Activated T-cell treated with anti-CD3 and anti-CD28 coated beads for 4 hours (primary cell): ENCODE results near the gene KHDC4.
A peak's percentile ranks its signal among the peaks of the same experiment; 100 is the strongest.
"Not testable (repeated sequence)": the region's sequence is repeated elsewhere in the genome, so short reads cannot be mapped to it uniquely, and the experiment has no call there.

ENCODE experiments used
- DNase-seq: peaks from one replicate; pipeline ENCODE4 v3.0.0-alpha.2; 2020

The KHDC4 gene

GRCh38 chr1:155940482-155940992 is 6.3 kb upstream of the KHDC4 start:
- no peak for DNase-seq

GRCh38 chr1:155938220-155938627 is 4.0 kb upstream of the KHDC4 start:
- no peak for DNase-seq

DNA sequence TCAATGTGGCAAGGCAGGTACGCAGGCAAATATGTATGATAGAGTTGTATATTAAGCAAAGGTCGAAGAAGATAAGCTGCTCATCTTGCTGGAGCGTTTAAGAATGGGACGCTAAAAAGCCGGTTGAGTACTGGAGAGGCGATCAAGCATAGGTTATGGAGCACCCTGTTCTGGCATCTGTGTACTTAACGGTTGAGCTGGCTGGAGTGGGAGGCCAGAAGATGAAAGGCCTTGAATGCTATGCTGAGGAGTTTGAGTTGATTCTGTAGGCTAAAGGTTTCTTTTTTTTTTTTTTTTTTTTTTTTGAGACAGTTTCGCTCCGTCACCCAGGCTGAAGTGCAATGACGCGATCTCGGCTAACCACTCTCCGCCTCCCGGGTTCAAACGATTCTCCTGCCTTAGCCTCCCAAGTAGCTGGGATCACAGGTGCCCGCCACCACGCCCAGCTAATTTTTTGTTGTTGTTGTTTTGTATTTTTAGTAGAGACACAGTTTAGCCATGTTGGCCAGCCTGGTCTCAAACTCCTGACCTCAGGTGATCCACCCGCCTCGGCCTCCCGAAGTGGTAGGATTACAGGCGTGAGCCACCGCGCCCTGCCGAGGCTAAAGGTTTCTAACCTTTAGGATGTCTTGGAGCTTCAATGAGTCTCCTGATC is 850 bp upstream of the KHDC4 start:
- no peak for DNase-seq

DNA sequence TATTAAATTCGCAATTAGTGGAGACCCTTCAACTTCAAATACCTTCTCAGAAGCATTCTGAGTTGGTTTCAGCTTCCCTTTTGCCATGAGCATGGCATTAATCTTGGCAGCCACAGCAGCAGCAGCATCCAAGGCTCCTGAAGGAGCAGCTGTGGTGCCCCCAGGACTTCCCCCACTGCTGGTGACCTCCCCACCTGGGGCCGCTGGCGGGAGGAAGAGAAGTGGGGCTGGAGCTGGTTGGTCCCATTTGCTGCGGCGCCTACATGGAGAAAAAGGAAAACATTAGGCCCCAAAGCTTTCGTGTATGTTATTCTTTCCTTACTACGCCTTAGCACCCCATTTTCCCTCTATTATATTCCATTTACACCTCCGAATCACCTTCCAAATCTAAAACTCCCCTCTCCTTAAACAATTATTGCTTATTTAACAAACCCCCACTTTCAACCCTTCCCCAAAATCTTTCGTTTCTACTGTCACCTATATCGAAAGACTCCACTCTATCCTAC is 569 bp downstream of the KHDC4 start:
- DNase-seq, result no peak

DNA sequence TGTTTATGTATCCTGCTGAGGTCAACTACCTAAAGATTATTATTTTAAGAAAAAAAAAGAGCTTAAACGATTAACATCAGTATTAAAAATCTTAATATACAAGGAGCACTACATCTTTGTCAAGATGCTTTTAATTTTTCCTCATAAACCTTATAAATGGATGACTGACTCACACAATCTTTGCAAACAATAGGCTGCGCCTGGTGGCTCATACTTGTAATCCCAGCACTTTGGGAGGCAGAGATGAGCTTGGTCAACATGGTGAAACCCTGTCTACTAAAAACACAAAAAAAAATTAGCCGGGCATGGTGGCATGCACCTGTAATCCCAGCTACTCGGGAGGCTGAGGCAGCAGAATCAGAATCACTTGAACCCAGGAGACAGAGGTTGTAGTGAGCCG is 1.7 kb downstream of the KHDC4 start:
- no peak for DNase-seq

- no peak for DNase-seq
Observed at GRCh38 chr1:155932081-155932480, 2.1 kb downstream of the KHDC4 start.

DNA sequence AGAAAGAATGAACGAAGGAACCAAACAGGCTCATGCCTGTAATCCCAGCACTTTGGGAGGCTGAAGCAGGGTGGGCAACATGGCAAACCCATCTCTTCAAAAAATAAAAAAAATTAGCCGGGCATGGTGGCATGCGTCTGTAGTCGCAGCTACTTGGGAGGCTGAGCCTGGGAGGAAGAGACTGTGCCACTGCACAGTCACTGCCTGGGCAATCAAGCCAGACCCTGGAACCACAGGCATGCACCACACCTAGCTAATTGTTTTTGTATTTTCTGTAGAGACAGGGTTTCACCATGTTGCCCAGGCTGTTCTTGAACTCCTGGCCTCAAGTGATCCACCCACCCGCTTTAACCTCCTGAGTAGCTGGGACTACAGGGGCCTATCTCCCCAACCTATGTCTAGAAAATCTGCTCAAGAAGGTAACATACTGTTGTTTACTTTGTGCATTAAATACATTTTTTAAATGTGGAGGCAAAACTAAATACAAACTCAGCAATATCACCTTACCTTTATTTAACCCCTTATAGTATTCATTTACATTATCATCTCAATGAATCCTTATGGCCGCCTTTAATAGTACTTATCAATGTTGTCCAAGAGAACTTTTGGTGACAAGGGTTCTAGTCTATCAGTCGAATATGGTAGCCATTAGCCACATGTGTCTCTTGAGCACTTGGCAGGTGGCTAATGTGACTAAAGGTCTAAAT is 2.7 kb downstream of the KHDC4 start:
- DNase-seq, result no peak

DNA sequence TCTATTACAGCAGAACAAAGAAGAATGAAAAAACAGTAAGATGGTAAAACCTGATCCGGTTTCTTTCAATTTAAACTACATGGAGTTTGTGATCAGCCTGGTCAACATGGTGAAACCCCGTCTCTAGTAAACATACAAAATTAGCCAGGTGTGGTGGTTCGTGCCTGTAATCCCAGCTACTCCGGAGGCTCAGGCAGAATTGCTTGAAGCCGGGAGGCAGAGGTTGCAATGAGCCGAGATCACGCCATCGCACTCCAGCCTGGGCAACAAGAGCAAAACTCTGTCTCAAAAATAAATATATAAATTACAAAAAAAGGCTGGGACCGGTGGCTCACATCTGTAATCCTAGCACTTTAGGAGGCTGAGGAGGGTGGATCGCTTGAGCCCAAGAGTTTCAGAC is 3.5 kb downstream of the KHDC4 start:
- DNase-seq, result not testable (repeated sequence)

- DNase-seq, result no peak
Observed at GRCh38 chr1:155929057-155929456, 5.2 kb downstream of the KHDC4 start.

DNA sequence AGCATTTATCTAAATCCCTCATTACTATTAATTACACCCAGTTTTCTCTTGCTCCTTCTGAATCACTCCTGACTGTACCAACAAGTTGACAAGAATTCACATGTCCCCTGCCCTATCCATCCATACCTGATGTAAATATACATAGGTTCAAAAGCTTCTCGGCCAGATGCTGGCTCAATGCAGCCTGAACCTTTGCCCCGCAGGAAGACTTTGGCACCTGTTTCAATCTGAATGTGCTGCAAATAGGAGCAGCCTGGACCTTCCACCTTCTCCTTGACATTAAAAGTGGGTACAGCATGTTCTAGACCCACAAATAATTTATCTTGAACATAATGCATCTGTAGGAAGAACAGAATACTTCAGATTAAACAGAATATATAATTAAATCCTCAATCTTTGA is 8.7 kb downstream of the KHDC4 start:
- DNase-seq, result no peak

DNA sequence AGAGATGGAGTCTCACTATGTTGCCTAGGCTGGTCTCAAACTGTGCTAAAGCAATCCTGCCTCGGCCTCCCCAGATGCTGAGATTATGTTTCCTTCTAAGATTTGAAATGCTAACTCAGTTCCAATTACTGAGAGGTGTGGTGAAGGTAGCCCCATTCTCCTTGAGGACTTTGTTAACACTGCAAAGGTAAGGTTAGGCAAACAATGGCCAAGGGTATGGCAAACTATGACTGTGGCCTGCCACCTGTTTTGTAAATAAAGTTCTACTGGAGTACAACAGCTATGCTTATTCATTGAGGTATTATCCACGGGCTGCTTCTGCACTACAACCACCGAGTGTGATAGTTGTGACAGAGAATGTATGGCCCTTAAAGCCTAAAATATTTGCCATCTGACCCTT is 13.5 kb downstream of the KHDC4 start:
- DNase-seq, result no peak

- DNase-seq, result no peak
Observed at GRCh38 chr1:155919801-155920200, 14.4 kb downstream of the KHDC4 start.

DNA sequence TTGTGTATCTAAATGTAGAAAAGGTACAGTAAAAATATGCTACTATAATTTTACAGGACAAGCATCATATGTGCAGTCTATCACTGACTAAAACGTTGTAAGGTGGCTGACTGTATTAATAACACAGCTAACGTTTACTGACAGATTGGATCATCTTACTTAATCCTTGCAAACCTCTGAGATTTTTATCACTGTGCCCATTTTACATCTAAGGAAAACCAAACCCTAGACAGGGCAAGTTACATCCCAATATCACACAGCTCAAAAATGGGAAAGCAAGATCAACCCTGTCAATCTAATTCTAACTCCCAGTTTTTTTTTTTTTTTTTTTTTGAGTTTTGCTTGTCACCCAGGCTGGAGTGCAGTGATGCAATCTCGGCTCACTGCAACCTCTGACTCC is 15.6 kb downstream of the KHDC4 start:
- DNase-seq, result no peak

DNA sequence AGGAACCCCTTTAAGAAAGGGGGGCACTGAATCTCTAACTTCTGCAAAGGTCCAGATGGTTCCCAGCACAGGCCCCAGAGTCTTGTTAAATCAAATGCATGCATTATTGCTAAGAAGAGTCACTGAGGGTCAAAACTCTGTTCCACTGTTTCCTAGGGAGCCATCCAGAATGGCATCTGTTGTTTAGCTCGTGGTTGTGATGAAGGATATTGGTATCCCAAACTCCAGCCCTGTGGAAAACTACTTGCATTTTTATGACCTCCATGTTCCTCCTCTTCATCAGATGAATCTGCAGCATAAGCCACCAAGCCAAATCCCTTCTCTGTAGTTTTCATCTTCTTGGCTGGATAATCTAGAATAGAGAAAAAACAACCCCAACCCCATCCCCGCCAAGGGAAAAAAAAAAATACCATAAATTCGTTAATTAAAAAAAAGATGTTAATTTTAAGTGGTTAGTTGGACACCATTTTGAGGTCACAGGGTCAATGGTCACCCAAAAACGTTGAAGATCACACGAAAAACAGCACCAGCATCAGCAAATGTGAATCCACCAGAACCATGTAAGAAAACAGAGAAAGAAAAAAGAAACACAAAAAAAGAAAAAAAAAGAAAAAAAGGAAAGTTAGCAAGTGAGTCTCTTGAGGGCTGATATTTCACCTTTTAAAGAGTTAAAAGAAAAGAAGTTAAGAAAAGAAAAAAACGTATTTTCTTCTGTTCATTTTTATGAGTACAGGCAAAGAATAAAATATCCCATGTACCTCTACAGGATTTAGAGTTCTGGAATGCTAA is 20.1 kb downstream of the KHDC4 start:
- no peak for DNase-seq

GRCh38 chr1:155912056-155912536 is 22.1 kb downstream of the KHDC4 start:
- no peak for DNase-seq

DNA sequence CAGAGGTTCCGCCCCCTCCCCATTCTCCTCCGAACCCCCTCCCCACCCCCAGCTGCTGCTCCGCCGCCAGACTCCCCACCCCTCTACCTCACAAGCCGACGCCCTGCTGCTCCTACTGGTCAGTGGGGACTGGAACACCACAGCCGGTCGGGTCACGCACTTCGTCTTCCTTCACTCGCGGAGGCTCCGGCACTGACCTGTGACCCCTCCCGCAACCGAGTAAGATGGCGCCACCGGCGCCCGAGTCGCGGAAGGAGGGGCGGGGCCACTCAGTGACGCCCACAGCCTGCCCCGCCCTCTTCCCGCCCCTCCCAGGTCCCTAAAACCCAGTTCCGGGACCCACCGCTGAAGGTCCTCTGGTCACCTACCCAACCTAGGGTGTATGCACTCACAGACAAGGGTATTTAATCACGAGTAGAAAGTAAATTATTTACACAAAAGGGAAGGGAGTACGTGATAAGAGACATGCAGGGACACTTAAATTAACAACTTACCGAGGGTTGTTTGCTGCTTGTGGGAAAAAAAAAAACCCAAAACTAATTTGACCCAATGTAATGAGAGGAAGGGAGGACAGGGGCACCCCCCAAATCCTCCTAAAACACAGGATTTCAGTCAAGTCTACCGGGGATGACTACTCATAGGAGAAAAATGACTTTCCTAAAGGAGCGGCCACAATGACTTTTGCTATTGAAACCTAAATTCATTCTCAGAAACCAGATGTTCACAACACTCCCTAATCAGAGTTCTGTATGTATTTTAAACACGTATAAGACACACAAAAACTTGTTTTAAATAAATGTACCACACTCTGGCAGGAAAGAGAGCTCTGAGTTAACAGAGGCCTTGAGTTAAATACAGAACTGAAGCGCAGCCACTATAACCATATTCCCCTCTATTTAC is 22.8 kb downstream of the KHDC4 start, which contains the start of gene RIT1:
TSS of gene RIT1 (minus strand) at position 194 of the 900 bp plus-strand sequence. CDS start 588 bp downstream, outside the sequence.
- peak; percentile 76 for DNase-seq

GRCh38 chr1:155910621-155911121 is 23.5 kb downstream of the KHDC4 start:
- no peak for DNase-seq

GRCh38 chr1:155909894-155910293 is 24.3 kb downstream of the KHDC4 start:
- no peak for DNase-seq

DNA sequence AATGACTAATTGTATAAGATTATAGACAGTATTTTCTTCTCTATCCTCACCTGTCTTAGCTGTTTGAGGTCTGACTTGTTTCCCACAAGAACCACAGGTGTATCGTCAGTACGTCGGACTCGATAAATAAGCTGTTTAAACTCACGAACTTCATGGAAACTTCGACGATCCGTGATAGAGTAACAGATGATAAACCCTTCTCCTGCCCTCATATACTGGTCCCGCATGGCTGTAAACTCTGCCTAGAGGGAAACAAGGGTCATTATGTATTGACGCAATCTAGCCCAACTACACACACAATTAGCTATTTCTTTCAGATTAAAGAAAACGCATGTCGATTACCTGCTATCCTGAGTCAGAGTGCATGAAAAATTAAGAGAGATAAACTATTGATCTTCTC is 30.0 kb downstream of the KHDC4 start:
- no peak for DNase-seq

- no peak for DNase-seq
Observed at GRCh38 chr1:155900161-155900560, 34.1 kb downstream of the KHDC4 start.

DNA sequence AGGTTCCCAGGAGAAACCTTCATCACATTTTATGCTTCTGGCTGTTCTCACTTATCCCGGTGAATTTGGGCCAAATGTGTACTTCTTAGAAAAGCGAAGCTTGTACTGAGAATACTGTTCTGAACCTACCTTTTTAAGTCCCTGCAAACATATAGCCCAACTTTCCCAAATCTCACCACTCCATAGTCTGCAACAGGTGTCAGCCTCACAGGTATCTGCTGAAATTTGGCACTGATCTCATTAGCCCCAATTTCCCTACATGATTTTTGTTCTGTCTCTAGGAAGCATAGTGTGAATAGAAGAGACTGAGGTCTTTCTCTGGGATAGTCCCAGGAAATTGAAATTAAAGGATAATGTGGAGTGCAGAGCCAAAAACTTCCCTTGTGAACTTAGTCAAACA is 34.5 kb downstream of the KHDC4 start:
- no peak for DNase-seq

- DNase-seq, result no peak
Observed at GRCh38 chr1:155898888-155899287, 35.3 kb downstream of the KHDC4 start.
